ENCODE results near the gene TMEM44. TPM values are rescaled to one million over a fixed set of nuclear protein-coding genes. Genes with fewer than 3 reads are reported as not detected.
A peak's percentile ranks its signal among the peaks of the same experiment; 100 is the strongest.

TMEM44 gene
- total RNA-seq, 2 experiments from 2014 or later, result 4.0 to 5.8 TPM

DNA sequence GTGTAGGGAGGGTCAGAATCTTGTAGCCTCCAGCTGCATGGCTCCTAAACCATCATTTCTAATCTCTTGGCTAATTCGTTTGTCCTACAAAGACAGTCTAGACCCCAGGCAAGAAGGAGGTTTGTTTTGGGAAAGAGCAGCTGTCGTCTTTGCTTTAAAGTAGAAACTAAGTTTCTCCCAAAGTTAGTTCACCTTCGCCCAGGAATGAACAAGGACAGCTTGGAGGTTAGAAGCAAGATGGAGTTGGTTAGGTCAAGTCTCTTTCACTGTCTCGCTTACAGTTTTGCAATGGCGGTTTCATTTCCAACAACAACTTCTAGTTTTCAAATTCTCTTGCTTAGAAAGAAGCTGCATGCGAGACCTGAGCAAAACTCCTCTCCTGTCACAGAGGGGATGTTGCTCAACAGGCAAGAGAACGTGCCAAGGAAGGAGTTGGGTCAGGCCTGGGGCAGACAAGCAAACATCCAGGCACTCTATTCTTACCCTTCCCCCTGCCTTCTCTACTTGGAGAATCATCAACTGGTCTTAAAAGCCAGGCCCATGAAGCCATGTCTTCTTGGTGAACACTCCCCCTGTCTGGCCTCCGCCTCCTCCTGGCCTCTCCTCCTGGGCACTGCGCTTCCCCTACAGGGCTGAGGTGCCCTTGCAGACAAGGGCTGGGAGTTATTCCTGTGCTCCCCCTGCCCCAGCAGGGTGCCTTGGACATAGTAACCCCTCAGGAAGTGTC lies 57.6 kb downstream of the TMEM44 start:
- Mint-ChIP-seq H3K27me3 (peaks cover 20% of the 10 kb centered on the region), H3K9me3 (no peaks in the 10 kb centered on the region), H3K36me3 (no peaks in the 10 kb centered on the region), H3K4me1 (ENCODE audit: low read depth) (peaks cover 28% of the 10 kb centered on the region), H3K4me3 (no peak overlapping the region), H3K27ac (no peak overlapping the region)
- ChIA-PET CTCF (interaction anchor here (1.1 to 9.2 kb wide), 3 partner anchors 90 to 103 kb away, joined by 3 to 97 read pairs (median 17); no protein-coding TSS in a partner anchor), POLR2A (no interaction called here)
- DNase-seq, result no peak
- intact Hi-C loops (cut with micrococcal nuclease), result no loop called here

DNA sequence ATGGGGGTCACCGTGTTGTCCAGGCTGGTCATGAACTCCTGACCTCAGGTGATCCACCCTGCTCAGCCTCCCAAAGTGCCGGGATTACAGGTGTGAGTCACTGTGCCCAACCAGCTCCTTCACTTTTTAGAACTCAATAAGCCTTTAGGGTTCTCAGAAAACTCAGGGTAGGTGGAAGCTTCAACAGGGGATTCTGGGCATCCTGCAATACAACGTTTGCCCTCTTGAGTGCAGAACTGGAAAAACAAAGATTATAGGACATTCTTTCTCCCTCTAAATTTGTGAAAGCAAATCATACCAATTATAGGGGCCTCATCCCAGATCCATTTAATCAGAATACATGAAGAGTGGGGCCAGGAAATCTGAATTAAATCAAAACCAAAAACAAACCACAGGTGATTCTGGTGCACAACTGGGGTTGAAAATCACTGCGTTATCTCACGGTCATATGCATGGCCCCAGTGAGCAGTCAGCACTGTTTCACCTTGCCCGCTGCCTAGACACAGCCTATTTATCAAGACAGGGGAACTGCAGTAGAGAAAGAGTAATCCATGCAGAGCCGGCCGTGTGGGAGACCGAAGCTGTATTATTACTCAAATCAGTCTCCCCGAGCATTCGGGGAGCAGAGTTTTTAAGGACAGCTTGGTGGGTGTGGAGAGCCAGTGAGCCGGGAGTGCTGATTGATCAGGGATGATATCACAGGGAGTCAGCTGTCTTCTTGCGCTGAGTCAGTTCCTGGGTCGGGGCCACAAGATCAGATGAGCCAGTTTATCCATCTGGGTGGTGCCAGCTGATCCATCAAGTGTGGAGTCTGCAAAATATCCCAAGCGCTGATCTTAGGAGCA lies 58.4 kb downstream of the TMEM44 start:
- ChIA-PET CTCF (interaction anchor here (0.7 to 9.2 kb wide), 8 partner anchors 18 to 125 kb away, joined by 3 to 97 read pairs (median 4); no protein-coding TSS in a partner anchor), POLR2A (interaction anchor here (1.7 kb wide), 1 partner anchor 10 kb away, joined by 3 read pairs; no protein-coding TSS in a partner anchor)
- Mint-ChIP-seq H3K9me3 (no peaks in the 10 kb centered on the region), H3K27ac (no peak overlapping the region), H3K27me3 (peaks cover 20% of the 10 kb centered on the region), H3K4me1 (ENCODE audit: low read depth) (peaks cover 28% of the 10 kb centered on the region), H3K4me3 (no peak overlapping the region), H3K36me3 (no peaks in the 10 kb centered on the region)
- no peak for DNase-seq
- intact Hi-C loops (cut with micrococcal nuclease), result no loop called here

DNA sequence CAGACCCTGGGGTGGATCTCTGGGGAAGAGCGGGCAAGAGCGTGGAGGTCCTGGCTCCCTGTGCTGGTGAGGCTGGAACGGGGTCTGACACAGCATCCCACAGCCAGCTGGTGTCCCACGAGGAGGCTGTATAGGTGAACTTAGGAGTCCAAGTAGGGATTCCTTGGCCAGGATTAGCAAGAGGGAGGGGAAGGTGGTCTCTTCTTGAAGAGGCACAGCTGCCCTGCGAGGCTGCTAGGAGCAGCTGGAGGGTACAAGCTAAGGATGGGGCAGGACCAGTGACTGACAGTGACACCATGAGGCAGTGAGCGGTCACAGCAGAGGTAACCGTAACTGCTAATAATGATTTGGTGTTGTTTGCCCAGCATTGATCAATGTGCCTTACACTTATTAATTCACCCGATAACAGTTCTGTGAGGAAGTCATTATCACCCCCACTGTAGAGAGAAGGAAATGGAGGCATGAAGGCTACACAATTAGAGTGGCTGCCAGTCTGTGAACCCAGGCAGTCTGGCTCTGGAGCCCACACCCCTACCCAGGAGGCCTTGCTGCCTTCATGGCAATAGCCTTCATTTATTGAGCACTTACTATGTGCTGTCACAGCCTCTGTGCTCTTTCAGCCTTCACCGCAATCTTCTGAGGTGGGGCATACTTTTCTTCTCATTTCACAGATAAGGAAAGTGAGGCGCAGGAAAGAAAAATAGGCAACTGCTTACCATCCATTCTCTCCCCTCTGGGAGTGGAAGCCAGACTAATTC lies 59.4 kb downstream of the TMEM44 start:
- Mint-ChIP-seq H3K27me3 (peaks cover 22% of the 10 kb centered on the region), H3K27ac (no peak overlapping the region), H3K4me1 (ENCODE audit: low read depth) (peaks cover 28% of the 10 kb centered on the region), H3K4me3 (no peak overlapping the region), H3K9me3 (no peaks in the 10 kb centered on the region), H3K36me3 (no peaks in the 10 kb centered on the region)
- CTCF ChIA-PET, result interaction anchor here (0.6 to 9.2 kb wide), 22 partner anchors 8 to 693 kb away, joined by 3 to 97 read pairs (median 4); no protein-coding TSS in a partner anchor
- intact Hi-C loops (cut with micrococcal nuclease), result loop anchor here (1.0 kb wide), 1 partner anchor 102 kb away; no protein-coding TSS in a partner anchor
- DNase-seq, result peak; percentile 64
- POLR2A ChIA-PET, result interaction anchor here (1.7 kb wide), 1 partner anchor 11 kb away, joined by 3 read pairs; no protein-coding TSS in a partner anchor

DNA sequence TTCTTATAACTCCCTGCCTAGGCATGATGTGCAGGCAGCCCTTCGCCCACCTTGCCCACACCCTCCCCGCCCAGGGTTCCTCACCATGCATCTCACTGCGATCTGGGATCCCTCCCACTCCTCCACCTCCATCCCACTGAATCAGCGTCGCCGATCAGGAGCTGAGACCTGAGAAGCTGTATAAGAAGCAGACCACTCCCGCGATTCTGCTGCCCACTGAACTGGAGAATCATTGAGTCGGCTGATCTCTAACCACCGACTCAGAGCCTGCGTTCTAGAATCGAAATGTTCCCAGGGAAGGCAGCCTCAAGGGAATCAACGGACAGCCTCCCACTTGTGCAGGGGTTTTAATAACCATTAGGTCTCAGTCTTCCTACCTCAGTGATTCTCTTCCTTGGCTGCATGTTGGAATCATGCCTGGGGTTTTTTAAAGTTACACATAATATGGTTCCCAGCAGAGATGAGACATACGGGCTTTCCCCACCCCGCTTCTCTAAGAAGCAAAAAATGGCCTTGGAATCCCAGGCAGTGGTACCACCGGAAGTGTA lies 60.2 kb downstream of the TMEM44 start:
- Mint-ChIP-seq H3K27me3 (peaks cover 22% of the 10 kb centered on the region), H3K36me3 (no peaks in the 10 kb centered on the region), H3K4me3 (no peak overlapping the region), H3K27ac (no peak overlapping the region), H3K4me1 (ENCODE audit: low read depth) (peaks cover 24% of the 10 kb centered on the region), H3K9me3 (no peaks in the 10 kb centered on the region)
- intact Hi-C loops (cut with micrococcal nuclease), result loop anchor here (1.0 kb wide), 1 partner anchor 101 kb away; no protein-coding TSS in a partner anchor
- DNase-seq, result peak; percentile 36
- CTCF ChIA-PET, result interaction anchor here (0.6 to 9.2 kb wide), 21 partner anchors 9 to 694 kb away, joined by 3 to 97 read pairs (median 4); no protein-coding TSS in a partner anchor
- POLR2A ChIA-PET, result interaction anchor here (0.8 kb wide), 1 partner anchor 11 kb away, joined by 3 read pairs; no protein-coding TSS in a partner anchor

DNA sequence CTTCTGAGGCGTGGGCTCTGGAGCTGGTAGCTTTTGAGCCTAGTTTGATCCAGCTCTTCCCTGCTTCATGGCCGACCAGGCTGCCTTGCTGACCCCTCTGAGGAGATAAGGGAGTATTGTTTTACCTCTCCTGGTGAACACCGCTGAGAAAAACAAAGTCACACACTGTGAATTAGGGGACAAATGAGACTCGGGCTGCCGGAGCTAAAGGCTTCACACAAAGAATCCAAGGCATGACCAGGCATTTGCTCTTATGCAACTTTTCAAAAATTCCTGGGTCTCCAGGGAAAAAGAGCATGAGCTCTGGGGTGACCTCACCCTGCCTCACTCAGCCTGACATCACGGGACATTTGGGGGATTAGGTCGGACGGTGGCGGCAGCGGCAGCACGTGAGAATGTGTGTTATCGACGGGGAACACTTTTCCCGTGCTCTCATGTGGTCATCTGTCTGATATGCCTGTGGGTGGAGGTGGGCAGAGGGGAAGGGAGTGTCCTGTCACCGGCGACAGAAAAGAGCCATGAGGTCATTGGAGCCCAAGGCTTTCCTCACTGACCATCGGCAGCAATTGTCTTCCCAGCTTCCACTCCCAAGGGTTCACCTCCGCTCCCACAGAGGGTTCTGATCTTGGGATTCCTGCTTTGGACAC lies 61.0 kb downstream of the TMEM44 start:
- no peak for DNase-seq
- peaks cover 24% of the 10 kb centered on the region for H3K27me3 Mint-ChIP-seq
- H3K4me3 Mint-ChIP-seq, result no peak overlapping the region
- ChIA-PET POLR2A (interaction anchor here (0.8 kb wide), 1 partner anchor 10 kb away, joined by 3 read pairs; no protein-coding TSS in a partner anchor), CTCF (interaction anchor here (0.9 to 9.2 kb wide), 3 partner anchors 22 to 100 kb away, joined by 3 to 97 read pairs (median 4); no protein-coding TSS in a partner anchor)
- H3K27ac Mint-ChIP-seq, result no peak overlapping the region
- H3K36me3 Mint-ChIP-seq, result no peaks in the 10 kb centered on the region
- H3K9me3 Mint-ChIP-seq, result no peaks in the 10 kb centered on the region
- H3K4me1 Mint-ChIP-seq (ENCODE audit: low read depth), result peaks cover 21% of the 10 kb centered on the region
- intact Hi-C loops (cut with micrococcal nuclease), result no loop called here

DNA sequence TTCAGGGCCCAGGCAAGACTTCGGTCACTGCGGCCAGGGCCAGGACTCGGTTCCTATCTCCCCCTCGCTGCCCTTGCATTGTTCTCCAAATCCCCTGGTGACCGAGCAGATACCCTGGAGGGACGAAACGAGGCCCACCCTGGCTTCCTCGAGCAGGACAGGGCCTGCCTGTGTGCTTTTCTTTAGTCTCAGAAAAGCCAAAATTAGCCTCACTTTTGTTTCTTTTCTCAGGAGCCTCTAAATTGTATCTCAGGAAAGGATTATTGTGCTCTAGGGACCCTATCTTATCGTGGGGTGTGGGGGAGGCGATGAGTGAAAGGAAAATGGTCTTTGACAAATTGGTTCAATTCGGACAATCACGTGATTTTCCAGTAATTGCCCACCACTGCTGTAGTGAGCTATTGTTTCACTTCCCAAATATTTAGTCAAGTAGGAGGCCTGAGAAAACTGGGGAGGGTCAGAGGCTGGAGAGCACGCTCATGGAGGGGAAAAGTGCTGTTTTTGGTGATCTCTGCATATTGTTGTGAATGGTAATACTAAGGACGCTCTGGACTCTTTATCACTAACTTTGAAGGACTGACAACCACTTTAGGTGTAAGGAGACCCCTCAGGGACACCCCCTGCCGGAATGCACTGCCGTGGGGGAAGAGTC lies 61.6 kb downstream of the TMEM44 start:
- ChIA-PET CTCF (interaction anchor here (0.9 to 9.2 kb wide), 3 partner anchors 22 to 99 kb away, joined by 3 to 97 read pairs (median 4); no protein-coding TSS in a partner anchor), POLR2A (no interaction called here)
- intact Hi-C loops (cut with micrococcal nuclease), result no loop called here
- Mint-ChIP-seq H3K4me3 (no peak overlapping the region), H3K36me3 (no peaks in the 10 kb centered on the region), H3K4me1 (ENCODE audit: low read depth) (peaks cover 21% of the 10 kb centered on the region), H3K27ac (no peak overlapping the region), H3K27me3 (peaks cover 27% of the 10 kb centered on the region), H3K9me3 (no peaks in the 10 kb centered on the region)
- no peak for DNase-seq

DNA sequence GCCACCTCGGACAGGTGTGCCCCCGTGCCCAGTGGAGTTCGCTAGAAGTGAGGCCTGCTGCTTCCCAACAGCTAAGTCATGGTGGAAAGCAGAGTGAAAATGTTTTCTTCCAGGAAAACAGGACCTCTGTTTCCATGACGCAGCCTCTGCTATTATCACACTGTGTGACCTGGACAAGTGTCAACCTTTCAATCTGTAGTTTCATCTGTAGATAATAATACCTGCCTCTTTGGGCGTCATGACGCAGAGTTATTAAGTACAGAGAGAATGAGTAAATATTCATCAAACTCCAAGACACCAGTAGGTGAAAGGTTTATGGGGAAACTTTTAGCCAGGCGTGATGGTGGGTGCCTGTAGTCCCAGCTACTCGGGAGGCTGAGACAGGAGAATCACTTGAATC lies 62.3 kb downstream of the TMEM44 start:
- Mint-ChIP-seq H3K36me3 (no peaks in the 10 kb centered on the region), H3K27ac (no peak overlapping the region), H3K9me3 (no peaks in the 10 kb centered on the region), H3K27me3 (peaks cover 28% of the 10 kb centered on the region), H3K4me1 (ENCODE audit: low read depth) (peaks cover 21% of the 10 kb centered on the region), H3K4me3 (no peak overlapping the region)
- CTCF ChIA-PET, result interaction anchor here (9.2 kb wide), 1 partner anchor 98 kb away, joined by 97 read pairs; no protein-coding TSS in a partner anchor
- POLR2A ChIA-PET, result no interaction called here
- intact Hi-C loops (cut with micrococcal nuclease), result no loop called here
- DNase-seq, result no peak

DNA sequence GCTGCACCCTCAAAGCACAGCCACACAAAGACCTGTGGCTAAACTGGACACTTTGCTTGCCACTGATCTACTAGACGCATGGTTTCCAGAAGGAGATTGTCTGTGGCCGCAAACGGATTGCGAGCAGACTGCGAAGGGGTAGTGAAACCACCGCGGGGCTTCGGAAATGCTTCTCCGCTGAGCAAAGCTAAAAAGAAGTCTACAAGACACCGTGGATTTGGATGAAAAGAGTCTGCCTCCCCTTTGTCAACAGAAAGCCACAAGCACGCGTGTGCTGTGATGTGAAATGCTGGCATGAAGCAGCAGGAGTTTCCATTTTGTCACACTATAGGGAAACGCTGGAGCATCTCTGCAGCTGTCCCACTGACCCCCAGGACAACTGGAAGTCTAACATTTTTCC lies 63.0 kb downstream of the TMEM44 start:
- H3K27me3 Mint-ChIP-seq, result peaks cover 28% of the 10 kb centered on the region
- ChIA-PET CTCF (interaction anchor here (9.2 kb wide), 1 partner anchor 98 kb away, joined by 97 read pairs; no protein-coding TSS in a partner anchor), POLR2A (no interaction called here)
- H3K4me3 Mint-ChIP-seq, result no peak overlapping the region
- H3K4me1 Mint-ChIP-seq (ENCODE audit: low read depth), result peaks cover 20% of the 10 kb centered on the region
- no peak for DNase-seq
- no peak overlapping the region for H3K27ac Mint-ChIP-seq
- no peaks in the 10 kb centered on the region for H3K36me3 Mint-ChIP-seq
- intact Hi-C loops (cut with micrococcal nuclease), result no loop called here
- H3K9me3 Mint-ChIP-seq, result no peaks in the 10 kb centered on the region

DNA sequence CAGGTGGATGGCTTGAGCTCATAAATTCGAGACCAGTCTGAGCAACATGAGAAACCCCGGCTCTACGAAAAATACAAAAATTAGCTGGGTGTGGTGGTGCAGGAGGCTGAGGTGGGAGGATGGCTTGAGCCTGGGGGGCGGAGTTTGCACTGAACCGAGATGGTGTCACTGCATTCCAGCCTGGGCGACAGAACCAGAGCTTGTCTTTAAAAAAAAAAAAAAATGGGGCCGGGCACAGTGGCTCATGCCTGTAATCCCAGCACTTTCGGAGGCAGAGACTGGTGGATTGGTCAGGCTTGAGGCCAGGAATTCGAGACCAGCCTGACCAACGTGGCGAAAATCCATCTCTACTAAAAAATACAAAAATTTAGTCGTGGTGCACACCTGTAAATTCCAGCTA lies 64.0 kb downstream of the TMEM44 start:
- no peak overlapping the region for H3K27ac Mint-ChIP-seq
- peaks cover 15% of the 10 kb centered on the region for H3K4me1 Mint-ChIP-seq (ENCODE audit: low read depth)
- H3K9me3 Mint-ChIP-seq, result no peaks in the 10 kb centered on the region
- intact Hi-C loops (cut with micrococcal nuclease), result no loop called here
- H3K36me3 Mint-ChIP-seq, result no peaks in the 10 kb centered on the region
- H3K27me3 Mint-ChIP-seq, result peaks cover 34% of the 10 kb centered on the region
- no peak overlapping the region for H3K4me3 Mint-ChIP-seq
- ChIA-PET CTCF (interaction anchor here (0.5 to 9.2 kb wide), 2 partner anchors 25 to 97 kb away, joined by 3 to 97 read pairs; no protein-coding TSS in a partner anchor), POLR2A (no interaction called here)
- DNase-seq, result no peak

DNA sequence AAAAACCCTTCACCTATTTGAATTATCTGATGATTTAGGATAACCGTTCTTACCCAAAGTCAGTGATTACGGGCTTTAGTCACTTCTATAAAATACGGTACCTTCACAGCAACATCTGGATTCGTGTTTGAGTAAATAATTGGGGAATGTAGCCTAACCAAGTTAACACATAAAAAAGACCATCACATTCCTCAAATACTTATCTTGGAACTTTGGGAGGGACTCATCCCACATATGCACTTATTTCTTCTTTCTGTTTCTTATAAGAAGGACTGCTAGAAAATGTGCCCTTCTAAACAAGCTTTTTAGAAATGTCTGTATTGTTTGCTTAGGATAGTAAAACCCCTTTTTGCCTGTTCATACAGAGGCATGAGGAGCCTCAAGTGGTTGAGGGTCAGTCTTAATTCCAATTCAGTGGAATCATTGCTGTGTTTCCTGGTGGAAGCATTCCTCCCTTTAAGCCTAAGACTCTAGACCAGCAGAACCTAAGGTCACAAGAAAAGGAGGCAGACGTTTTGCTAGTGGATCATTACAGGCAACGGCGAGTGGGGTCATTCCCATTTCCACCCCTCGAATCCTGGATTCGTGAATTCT lies 67.5 kb downstream of the TMEM44 start:
- ChIA-PET CTCF (no interaction called here), POLR2A (no interaction called here)
- Mint-ChIP-seq H3K36me3 (no peaks in the 10 kb centered on the region), H3K4me3 (no peak overlapping the region), H3K4me1 (ENCODE audit: low read depth) (peaks cover 13% of the 10 kb centered on the region), H3K27ac (no peak overlapping the region), H3K9me3 (no peaks in the 10 kb centered on the region), H3K27me3 (peaks cover 19% of the 10 kb centered on the region)
- intact Hi-C loops (cut with micrococcal nuclease), result no loop called here
- no peak for DNase-seq

All from activated CD4-positive, alpha-beta memory T cell treated with anti-CD3 and anti-CD28 coated beads for 36 hours (primary cell).